Endothelial cell of hepatic sinusoid (primary cell): ENCODE data around the gene UBTD1.
"Not testable (repeated sequence)": the region's sequence is repeated elsewhere in the genome, so short reads cannot be mapped to it uniquely, and the experiment has no call there.

Experiments used
- in situ Hi-C: cut with HindIII; loops from 2 replicates; pipeline ENCODE4 v1.10.0; 2017; ENCODE audit warnings: low sequenced_read_pairs

Gene UBTD1

DNA sequence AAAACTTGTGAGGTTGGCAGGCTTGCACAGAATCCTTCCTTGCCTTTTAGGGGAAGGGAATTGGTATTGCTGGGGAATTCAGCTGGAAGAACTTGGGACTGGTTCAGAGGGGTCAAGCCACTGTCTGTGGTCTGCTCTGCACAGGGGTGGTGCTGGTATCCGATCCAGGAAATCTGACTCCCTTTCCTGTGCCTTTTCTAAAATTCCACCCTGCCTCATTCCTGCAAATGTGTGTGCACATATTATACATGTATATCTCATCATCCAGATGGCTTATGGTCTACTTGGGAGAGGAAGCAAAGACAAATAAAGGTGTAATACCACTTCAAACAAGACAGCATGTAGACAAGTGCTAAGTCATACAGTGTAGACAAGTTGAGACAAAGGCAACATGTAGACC lies 14.3 kb downstream of the UBTD1 start:
- in situ Hi-C loops = no loop called here

DNA sequence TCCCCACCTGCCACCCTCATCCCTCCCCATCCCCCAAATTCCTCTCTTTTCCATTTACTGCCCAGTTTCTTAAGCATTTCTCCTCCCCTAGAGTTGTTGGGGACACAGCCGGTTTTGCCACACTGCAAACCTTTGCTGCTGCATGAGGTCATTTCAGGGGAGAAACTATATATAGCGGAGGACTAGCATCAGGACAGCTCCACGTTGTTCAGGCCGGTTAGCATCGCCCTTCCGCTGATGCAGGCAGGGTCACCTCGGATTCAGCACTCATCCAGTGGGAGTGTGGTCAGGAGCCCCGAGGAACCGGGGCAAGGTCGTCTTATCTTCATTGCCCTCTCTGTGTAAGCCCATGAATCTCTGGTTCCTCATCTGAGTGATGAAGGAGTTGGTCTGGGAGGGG lies 15.6 kb downstream of the UBTD1 start:
- in situ Hi-C loops = no loop called here

DNA sequence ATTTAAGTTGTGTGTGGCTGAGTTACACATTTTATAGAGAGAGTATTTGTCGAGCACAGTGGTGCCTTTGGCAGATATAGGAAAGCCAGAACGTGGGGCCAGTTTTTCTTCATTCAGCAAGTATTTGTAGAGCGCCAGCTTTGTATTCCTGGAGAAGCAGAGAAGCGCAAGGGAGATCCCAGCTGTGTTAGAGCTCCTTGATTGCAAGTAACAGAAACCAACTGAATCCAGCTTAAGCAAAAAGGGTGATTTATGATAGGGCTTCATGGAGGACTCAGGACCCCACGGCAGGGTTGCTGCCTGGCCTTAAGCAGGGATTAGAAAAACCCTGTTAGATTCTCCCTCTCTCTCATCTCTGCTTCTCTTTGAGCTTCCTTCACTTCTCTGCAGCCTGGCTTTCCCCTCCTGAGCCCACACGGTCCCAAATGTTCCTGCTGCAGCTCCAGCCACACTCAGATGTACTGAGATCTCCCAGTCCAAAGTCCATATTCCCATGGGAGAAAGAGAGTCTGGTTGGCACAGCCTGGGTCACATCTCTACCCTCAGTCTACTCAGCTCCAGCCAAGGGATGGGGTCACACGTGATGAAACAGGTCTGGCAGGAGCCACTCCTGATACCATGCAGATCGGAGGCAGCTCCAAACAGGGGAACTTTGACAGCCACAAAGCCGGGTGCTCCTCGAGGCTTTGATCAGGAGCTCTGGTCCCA lies 16.7 kb downstream of the UBTD1 start:
- in situ Hi-C loops = no loop called here

DNA sequence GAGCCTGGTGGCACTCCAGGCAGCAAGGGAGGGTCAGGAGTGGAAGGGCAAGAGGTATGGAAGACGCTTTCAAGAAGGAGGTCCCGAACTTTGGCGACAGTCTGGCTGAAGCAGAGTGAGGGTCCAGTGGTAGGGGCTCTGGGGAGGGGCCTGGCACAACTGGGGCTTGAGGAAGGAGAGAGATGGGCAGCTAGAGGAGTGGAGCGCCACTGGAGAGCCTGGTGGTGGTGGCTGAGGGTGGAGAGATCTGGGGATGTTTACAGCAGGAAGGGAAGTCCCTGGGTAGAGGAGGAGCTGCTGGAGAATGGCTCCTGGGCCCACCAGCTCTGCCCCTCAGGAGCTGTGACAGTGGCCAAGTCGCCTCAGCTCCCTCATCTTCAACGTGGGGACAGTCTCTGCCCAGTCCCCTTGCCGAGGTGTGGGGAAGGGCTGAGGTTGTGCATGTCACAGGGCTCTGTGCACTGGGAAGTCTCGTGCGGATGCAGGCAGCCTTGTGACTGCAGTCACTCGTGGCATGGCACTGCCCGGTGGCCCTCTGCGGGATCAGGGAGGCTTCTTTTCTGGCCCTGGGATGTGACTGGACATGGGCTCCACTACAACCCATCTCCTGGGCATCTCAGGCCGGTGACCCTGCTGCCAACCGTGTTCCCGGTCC lies 18.5 kb downstream of the UBTD1 start:
- in situ Hi-C loops = no loop called here

DNA sequence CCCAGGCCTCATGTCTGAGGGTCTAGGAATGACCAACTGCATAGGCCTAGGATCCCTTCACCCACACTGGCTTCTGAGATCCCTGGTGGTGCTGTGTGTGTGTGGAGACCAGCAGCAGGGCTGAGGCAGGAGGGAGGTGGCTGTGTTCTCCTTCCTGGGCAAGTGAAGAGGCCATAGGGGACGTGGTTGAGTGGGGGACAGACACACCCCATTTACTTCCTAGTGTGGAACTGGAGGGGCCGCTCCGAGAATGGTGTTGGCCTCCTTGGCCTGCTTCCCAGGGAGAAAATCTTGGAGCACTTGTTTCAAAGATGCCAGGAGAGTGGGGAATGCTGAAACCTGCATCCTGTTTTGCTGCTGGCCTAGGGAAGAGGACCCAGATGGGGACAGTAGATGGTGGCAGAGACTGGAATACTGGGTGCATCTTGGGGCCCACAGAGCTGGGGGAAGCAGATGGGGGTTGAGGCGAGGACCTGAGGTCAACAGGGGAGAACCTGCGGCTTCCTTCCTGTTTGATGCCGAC lies 19.1 kb downstream of the UBTD1 start:
- in situ Hi-C loops = no loop called here

DNA sequence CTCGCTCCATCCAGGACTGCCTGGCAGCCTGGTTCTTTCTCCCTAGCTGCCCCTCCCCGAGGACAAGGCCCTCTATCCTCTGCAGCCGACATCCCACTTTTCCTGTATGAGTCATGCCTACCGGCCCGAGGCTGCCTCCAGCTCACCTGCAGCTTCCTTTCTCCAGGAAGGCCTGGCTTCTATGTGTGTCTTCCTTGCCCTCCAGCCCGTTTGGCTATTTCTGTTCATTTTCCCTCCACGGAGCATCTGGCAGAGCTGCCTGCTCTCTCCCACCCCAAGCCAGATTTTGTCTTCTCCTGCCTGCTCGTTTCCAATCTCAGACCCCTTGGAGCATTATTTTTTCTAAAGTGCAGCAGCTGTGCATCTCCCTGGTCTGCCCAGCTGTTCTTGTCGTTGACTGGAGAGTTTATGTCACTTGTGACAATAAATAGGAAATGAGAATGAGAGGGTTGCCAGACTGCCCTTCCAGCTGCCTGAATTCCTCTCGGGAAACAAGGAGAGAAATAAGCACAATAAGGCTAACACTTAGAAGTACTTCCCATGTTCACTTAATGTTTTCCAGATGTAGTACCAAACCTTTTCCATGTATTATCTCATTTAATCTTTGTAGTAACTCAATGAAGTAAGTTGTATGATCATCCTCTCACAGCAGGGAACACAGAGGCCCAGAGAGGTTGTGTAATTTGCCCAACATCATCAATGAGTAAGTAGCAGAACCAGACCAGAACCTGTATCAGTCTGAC lies 19.7 kb downstream of the UBTD1 start:
- in situ Hi-C loops = no loop called here

DNA sequence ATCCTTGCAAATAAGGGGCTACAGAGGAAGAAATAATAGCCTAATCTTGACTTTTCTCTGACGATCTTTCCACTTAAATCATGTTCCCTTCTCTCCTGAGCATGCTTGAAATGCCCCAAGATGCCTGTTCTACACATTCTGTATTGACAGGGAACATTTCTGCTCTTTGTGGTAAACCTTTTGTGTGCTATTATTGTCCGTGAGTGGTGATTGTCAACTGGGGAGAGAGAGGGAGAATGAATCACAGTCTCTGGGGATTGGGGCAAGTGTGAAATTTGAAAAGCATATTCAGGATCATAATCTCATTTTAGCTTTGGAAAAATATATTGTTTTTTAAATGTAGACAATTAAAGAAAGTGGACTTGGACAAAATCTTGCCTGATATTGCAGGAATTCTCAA lies 20.6 kb downstream of the UBTD1 start:
- in situ Hi-C loops = no loop called here

DNA sequence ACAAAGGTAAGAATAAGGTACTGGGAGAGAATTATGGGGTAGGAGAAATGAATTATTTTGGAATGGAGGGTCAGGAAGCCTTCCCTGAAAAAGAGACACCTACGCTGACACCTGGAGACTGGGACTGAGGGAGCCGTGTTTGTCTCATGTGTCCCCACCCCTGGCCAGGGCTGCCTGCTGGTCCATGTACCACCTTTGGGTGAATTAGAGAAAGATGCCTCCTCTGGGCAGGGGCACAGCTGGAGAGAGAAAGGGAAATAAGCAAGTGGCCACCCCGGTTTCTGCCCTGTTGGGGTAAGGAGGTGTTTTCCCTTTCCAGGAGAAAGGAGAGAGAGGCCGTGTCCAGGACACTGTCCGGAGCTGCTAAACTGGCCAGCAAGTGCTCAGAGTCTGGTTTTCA lies 21.8 kb downstream of the UBTD1 start:
- in situ Hi-C loops = no loop called here

DNA sequence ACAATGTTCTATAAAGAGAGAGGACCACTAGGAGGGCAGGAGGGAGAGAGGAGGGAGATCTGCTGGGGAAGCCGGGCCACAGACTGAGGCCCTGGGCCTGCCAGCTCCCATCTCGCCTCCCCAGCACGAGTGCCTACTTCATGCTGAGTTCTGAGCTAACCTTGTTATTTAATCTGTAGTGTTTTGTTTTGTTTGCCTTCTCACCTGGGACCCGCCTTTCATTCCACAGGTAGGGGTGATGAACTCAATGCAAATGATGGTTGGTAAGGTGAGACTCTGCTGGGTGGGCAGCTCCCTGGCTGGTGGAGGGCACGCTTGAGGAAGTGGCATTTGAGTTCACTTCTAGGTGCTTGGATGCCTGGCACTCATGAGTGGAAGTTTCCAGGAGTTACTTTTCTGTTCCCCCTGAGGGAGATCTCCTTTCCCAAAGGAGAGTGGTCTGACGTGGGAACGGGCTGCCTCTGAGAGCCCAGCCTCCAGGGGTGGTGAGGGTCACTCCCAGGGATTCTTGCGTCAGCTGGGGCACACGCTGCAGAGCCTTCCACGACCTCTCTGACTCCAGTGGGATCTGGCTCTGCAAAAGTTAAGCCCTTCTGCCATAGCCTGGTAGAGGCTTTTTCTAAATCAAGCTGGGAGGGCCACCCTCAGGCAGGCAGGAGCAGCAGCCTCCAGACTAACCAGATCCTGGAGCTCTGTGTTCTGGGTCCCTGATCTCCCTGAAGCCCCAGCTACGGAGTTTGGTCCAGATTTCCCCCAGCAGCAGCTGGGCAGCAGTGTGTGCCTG lies 22.4 kb downstream of the UBTD1 start:
- in situ Hi-C loops = no loop called here

DNA sequence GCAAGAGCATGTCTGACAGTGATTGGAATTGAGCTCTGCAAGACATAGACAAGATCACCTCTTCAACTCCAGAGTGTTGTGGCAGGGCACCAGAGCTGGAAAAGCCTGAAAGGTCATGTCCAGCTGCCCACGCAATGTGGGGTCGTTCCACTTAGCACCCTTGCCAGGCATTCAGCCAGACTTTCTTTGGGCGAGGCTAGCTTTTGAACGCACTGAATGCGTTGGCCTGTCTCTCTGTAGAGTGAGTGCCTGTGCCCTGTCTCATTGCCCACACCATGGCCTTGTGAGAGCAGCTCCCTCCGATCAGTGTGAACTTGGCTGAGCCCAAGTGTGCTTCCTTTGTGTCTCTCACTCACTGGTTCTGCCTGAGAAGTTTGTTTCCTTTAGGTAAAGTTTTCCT lies 23.3 kb downstream of the UBTD1 start:
- in situ Hi-C loops = no loop called here

DNA sequence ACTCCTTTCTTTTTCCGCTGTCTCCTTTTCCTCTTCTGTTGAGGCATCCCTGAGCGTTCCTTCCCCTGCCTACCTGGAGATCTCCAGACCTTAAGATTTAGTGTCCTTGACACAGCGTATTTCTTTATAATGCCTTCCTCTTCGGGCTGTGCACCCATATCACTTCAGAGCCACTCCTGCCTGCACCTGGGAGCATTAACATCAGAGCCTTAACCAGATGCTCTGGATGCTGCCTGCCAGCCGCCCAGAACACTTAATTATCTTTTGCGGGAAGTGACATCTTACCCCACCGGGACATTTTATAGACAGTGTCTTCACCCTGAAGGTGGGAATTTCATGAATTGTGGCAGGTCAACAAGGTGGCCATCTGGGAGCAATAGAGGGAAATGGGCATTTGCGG lies 24.2 kb downstream of the UBTD1 start:
- in situ Hi-C loops = no loop called here

DNA sequence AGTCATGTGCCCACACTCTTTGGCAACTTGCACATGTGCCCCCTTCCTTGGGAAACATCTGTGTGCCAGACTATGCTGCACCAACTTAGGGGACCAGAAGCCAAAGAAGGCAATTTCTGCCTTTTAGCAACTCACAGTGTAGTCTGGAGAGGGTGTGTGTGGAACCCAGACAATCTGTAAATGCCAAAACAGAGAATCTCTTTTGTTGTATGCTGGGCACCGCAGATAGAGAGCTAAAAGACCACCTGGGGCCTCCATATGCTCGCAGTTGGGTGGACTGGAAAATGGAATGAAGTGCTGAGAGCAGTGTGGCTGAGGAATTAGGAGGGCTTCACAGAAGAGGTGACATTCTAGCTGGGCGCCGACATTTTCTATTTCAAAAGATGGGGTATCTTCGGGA lies 26.4 kb downstream of the UBTD1 start:
- in situ Hi-C loops = no loop called here

DNA sequence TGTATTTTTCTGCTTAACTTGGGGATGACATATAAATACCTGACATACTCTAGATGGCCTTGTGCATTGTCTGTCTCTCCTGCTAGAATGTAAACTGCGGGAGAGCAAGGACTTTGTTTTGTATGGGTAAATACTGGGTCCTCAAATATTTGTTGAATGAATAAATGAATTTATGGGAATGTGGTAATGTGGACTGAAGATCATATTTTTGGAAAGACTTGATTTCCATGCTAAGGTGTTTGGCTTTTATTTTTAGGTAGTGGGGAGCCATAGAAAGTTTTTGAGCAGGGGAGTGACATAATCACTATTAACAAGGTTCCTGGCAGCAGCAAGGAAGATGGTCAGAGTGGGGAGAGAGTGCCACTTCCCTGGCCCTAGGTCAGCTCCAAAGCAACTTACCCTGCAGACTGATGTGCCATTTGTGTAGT lies 27.0 kb downstream of the UBTD1 start:
- in situ Hi-C loops = no loop called here

DNA sequence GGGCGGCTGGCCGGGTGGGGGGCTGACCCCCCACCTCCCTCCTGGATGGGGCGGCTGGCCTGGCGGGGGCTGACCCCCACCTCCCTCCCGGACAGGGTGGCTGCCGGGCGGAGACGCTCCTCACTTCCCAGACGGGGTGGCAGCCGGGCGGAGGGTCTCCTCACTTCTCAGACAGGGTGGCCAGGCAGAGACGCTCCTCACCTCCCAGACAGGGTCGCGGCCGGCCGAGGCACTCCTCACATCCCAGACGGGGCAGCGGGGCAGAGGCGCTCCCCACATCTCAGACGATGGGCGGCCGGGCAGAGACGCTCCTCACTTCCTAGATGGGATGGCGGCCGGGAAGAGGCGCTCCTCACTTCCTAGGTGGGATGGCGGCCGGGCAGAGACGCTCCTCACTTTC lies 30.2 kb downstream of the UBTD1 start:
- in situ Hi-C loops = not testable (repeated sequence)

DNA sequence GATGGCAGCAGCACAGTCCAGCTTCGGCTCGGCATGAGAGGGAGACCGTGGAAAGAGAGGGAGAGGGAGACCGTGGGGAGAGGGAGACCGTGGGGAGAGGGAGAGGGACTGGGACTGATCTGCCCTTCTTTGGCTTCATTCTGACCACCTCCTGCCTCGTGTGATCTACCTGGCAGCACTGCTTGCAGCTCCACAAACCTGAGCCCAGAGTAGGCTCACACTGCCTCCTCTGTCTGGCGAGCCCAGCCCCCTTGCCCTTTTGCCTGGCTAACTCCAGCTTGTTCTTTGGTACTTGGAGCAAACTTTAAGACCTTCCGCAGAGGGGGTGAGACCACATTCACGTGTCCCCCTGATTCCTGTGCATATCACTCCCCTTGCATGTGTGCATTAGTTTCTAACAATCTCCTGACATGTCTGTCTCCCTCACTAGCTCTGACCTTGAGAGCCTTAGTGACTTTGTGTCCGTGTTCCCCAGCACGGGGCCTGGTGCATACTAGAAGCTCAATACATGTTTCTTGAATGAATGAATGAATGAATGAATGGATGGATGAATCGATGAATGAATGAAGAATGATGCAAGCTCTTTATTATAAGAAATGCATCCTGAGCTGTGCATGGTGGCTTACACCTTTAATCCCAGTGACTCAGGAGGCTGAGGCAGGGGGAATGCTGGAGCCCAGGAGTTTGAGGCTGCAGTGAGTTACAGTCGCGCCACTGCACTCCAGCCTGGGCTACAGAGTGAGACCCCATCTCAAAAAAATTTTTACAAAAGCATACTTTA lies 31.2 kb downstream of the UBTD1 start:
- in situ Hi-C loops = loop anchor here (5.0 kb wide), 1 partner anchor 93 kb away; no protein-coding TSS in a partner anchor

DNA sequence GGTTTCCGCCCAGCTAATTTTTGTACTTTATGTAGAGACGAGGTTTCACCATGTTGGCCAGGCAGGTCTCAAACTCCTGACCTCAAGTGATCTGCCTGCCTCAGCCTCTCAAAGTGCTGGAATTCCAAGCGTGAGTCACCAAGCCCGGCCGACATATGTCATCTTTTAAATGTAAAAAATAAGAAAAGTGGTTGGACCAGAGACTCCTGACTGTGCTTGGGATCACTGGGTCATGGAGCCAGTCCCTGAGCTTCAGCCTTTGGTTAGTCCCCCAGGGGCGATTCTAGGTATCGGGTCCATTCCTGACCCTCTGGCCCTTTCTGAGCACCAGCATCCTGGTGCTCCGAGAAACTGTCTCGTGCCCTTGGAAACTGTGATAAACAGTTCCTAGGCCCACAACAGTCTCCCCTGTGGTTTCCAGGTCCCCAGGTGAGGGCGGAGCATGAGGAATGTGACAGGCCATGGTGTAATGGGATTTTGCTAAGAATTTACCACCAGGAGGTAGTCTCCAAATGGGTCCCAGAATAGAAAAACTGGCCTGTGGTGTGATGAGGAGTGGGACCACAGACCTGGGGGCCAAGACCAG lies 32.8 kb downstream of the UBTD1 start:
- in situ Hi-C loops = loop anchor here (5.0 kb wide), 1 partner anchor 94 kb away; no protein-coding TSS in a partner anchor

DNA sequence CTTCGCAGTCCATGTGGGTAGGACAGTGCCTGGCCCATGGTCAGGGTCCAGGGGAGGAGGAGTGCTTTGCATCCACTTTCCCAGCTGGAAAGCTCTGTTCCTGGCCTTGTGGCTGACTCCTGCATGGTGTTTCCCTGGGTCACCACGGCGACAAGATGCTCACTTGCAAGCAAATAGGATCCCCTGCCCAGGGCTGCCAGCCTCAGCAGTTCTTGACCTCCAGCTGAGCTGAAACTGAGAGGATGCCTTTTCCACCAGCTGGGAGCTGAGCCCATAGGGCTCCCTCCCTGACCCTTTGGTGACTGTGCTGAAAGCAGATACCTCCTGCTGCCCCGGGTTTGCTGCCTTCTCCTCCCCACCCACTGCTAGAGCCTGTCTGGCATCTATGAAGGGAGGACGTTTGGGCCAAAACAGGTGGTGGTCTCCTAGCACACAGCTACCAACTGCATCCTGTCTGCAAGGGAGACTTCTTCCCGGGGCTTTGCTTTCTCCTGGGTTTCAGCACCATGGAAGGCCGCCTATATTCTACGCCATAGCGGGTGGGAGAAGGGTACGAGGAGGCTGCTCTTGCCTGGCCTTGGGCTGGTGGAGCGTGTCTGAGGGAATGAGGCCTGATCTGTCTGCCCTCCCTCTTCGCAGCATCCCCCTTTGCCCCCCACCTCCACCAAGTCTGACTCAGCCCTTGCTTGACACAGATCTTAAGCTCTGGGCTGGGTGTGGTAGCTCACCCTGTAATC lies 34.4 kb downstream of the UBTD1 start:
- in situ Hi-C loops = loop anchor here (5.0 kb wide), 1 partner anchor 96 kb away; no protein-coding TSS in a partner anchor

DNA sequence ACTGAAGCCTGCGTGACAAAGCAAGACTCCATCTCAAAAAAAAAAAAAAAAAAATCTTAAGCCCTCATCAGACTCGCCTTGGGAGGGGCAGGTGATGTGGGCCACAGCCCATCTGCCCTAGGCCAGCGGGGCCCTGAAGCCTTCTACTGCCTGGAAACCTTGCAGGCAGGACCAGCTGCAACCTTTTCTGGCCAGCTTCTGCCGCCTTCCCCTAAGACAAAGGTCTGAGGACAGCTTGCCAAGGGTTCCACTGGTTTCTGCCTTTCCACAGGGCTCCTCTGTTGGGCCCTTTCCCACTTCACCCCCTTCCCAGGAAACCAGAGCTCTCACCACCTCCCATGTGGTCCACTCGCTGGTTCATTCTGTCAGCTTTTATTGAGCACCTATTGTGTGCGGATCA lies 35.2 kb downstream of the UBTD1 start:
- in situ Hi-C loops = loop anchor here (5.0 kb wide), 1 partner anchor 97 kb away; no protein-coding TSS in a partner anchor
